Measurements from ENCODE around the gene DEFB129.

Gene DEFB129

DNA sequence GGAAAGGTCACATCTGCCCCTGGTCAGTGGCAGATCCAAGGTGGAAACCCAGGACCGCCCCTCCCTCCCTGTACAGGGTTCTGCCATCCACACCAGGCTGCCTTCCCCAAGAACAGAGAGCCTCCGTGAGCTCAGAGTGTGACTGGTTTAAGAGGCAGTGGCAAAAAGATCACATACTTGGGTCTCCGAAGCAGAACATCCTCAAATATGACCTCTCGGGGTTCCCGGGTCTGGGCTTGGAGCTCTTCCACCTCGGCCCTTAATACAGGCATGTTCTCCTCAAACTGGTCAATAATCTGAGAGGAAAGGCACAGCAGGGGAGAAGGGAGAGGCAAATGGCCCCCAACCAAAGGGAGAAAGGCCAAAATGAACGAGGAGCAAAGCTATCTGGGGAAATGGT, 48.7 kb downstream of the DEFB129 start:
- peaks cover 4% of the 10 kb centered on the region for H3K4me1 ChIP-seq (ENCODE audit: insufficient read depth, insufficient read length)
- H3K9ac ChIP-seq (ENCODE audit: insufficient read length, low read depth) = no peak overlapping the region
- H3K9me3 ChIP-seq (ENCODE audit: insufficient read depth, low read length) = no peaks in the 10 kb centered on the region
- TF ChIP-seq SUZ12 (IDR thresholded peaks at IDR 0.05; ENCODE audit: extremely low read depth, insufficient read depth, insufficient read length) (no peak), ZNF274 (IDR thresholded peaks at IDR 0.05; ENCODE audit: low read depth, low read length) (no peak), YY1 (IDR thresholded peaks at IDR 0.05; ENCODE audit: insufficient read depth, insufficient read length) (no peak)
- peaks cover 9% of the 10 kb centered on the region for H3K36me3 ChIP-seq (ENCODE audit: insufficient read depth, insufficient read length, low read length)
- no peak for DNase-seq (ENCODE audit: low read depth, low spot score)
- no peaks in the 10 kb centered on the region for H3K27me3 ChIP-seq (ENCODE audit: insufficient read depth, insufficient read length)
- no peak overlapping the region for H3K4me3 ChIP-seq (ENCODE audit: insufficient read length, low read depth)

DNA sequence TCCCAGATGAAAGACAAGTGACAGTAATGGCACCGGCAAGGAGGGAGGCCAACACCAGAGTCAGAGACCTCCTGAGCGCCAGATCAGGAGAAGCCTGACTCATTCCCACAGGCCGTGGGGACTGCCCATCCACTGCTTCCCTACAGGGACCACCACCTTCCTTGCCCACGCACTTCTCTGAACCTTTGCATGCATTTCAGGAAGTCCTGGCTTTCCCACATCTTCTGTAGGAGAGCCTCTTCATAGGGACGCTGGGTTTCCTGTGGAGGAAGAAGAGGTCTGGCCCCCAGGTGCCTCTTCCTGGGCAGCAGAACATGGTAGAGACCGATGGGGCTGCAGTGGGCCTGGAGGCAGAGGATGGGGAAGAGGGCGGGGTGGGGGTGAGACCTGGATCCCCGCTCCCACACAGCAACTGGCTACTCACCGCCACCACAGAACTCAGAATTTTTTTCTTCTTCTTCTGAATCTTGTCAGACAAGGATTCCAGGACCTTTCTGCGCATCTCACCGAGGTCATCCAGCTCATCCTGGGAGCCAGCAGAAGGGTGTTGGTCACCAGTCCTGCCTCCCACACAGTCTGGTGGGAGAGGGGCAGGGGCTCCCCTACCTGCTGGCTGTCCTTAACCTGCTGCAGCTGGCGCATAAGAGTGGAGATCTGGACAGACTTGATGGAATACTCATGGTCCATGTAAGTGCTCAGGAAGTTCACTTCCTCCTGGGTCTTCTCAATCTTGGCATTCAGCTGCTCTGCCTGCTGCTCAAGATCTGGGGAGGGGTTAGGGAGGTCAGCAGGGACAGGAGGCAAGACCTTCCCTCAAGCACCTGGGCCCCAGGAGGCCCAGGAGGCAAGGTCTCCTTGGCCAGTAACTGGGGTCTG, 49.8 kb downstream of the DEFB129 start:
- H3K9ac ChIP-seq (ENCODE audit: insufficient read length, low read depth) = no peak overlapping the region
- H3K4me3 ChIP-seq (ENCODE audit: insufficient read length, low read depth) = no peak overlapping the region
- no peak for DNase-seq (ENCODE audit: low read depth, low spot score)
- peaks cover 9% of the 10 kb centered on the region for H3K36me3 ChIP-seq (ENCODE audit: insufficient read depth, insufficient read length, low read length)
- no peaks in the 10 kb centered on the region for H3K27me3 ChIP-seq (ENCODE audit: insufficient read depth, insufficient read length)
- TF ChIP-seq YY1 (IDR thresholded peaks at IDR 0.05; ENCODE audit: insufficient read depth, insufficient read length) = no peak
- no peak for TF ChIP-seq SUZ12 (IDR thresholded peaks at IDR 0.05; ENCODE audit: extremely low read depth, insufficient read depth, insufficient read length)
- no peak for TF ChIP-seq ZNF274 (IDR thresholded peaks at IDR 0.05; ENCODE audit: low read depth, low read length)
- peaks cover 4% of the 10 kb centered on the region for H3K4me1 ChIP-seq (ENCODE audit: insufficient read depth, insufficient read length)
- no peaks in the 10 kb centered on the region for H3K9me3 ChIP-seq (ENCODE audit: insufficient read depth, low read length)

DNA sequence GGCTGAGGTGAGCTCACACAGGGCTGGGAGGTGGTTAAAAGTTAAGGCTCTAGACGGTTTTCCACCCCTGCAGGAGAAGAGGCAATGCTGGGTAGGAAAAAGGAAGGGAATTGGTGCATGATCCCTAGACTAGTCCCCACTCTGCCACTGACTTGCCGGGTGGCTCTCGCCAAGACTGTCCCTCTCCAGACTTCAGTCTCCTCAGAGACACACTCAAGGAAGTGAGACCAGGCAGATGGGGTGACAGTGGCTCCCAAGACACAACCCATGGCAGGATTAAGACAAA, 50.4 kb downstream of the DEFB129 start:
- no peak for TF ChIP-seq ZNF274 (IDR thresholded peaks at IDR 0.05; ENCODE audit: low read depth, low read length)
- no peak for TF ChIP-seq YY1 (IDR thresholded peaks at IDR 0.05; ENCODE audit: insufficient read depth, insufficient read length)
- TF ChIP-seq SUZ12 (IDR thresholded peaks at IDR 0.05; ENCODE audit: extremely low read depth, insufficient read depth, insufficient read length) = no peak
- DNase-seq (ENCODE audit: low read depth, low spot score) = no peak
- peaks cover 9% of the 10 kb centered on the region for H3K36me3 ChIP-seq (ENCODE audit: insufficient read depth, insufficient read length, low read length)
- no peak overlapping the region for H3K4me3 ChIP-seq (ENCODE audit: insufficient read length, low read depth)
- no peaks in the 10 kb centered on the region for H3K27me3 ChIP-seq (ENCODE audit: insufficient read depth, insufficient read length)
- H3K9ac ChIP-seq (ENCODE audit: insufficient read length, low read depth) = no peak overlapping the region
- H3K4me1 ChIP-seq (ENCODE audit: insufficient read depth, insufficient read length) = peaks cover 4% of the 10 kb centered on the region
- H3K9me3 ChIP-seq (ENCODE audit: insufficient read depth, low read length) = no peaks in the 10 kb centered on the region

DNA sequence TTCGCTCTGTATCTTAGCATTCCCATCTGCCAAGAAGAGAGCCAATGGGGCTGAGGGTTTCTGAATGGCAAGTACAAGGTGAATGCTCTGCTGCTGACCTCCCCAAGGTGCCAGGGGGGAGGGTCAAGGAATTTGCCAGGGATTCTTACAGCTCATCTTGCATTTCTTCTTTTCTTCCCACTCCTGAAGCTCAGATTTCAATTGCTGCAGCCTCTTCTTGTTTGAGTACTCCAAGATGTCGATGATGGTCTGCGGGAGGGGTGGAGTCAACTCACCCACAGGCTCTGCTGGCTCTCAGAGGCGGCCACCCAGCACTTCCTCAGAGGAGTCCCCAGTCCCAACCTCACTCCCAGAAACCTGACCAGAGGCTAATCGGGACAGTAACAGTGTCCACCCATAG, 51.1 kb downstream of the DEFB129 start:
- TF ChIP-seq SUZ12 (IDR thresholded peaks at IDR 0.05; ENCODE audit: extremely low read depth, insufficient read depth, insufficient read length) (no peak), YY1 (IDR thresholded peaks at IDR 0.05; ENCODE audit: insufficient read depth, insufficient read length) (no peak), ZNF274 (IDR thresholded peaks at IDR 0.05; ENCODE audit: low read depth, low read length) (no peak)
- Histone ChIP-seq H3K4me3 (ENCODE audit: insufficient read length, low read depth) (no peak overlapping the region), H3K4me1 (ENCODE audit: insufficient read depth, insufficient read length) (peaks cover 4% of the 10 kb centered on the region), H3K36me3 (ENCODE audit: insufficient read depth, insufficient read length, low read length) (peaks cover 9% of the 10 kb centered on the region), H3K27me3 (ENCODE audit: insufficient read depth, insufficient read length) (no peaks in the 10 kb centered on the region), H3K9me3 (ENCODE audit: insufficient read depth, low read length) (no peaks in the 10 kb centered on the region), H3K9ac (ENCODE audit: insufficient read length, low read depth) (no peak overlapping the region)
- no peak for DNase-seq (ENCODE audit: low read depth, low spot score)

DNA sequence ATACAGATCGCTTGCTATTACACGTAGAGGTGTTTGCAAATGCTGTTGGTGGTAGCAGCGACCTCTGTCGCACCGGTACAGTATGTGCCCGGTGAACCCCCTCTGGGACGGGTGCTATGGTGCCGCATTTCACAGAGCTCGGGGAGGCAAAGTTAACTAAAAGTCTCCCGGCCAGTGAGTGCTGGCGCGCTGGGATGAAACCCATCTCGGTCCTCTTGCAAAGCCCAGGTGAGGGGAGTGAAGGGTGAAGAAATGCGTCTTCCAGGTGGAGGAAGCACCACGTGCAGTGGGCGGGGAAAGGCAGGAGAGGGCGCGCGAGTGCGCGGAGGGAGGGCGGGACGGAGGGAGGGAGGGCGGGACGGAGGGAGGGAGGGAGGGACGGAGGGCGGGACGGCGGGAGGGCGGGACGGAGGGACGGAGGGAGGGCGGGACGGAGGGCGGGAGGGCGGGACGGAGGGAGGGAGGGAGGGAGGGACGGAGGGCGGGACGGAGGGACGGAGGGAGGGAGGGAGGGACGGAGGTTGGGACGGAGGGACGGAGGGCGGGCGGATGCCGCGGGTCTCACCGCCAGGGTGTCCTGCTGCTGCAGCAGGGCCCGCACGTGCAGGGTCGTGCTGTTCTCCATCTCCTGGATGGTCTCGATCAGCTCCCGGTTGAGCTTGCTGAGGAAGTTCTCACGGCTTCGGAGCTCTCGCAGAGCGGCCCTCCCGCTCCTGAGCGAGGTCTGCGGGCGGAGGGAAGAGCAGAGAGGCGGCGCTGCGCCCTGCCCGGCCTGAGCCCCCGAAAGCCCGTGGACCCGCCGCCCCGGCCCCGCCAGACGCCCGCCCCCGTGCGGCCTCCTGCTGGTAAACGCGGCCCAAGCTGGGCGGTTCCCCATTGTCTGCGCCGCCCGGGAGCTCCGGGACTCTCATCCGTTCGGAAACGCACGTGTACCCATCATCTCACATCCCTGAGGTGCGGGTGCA, 51.8 kb downstream of the DEFB129 start:
- no peak for DNase-seq (ENCODE audit: low read depth, low spot score)
- Histone ChIP-seq H3K4me3 (ENCODE audit: insufficient read length, low read depth) (no peak overlapping the region), H3K9ac (ENCODE audit: insufficient read length, low read depth) (no peak overlapping the region)

More for the DNA sequence above, 51.8 kb downstream of the DEFB129 start:
- H3K4me1 ChIP-seq (ENCODE audit: insufficient read depth, insufficient read length) = peaks cover 4% of the 10 kb centered on the region
- TF ChIP-seq SUZ12 (IDR thresholded peaks at IDR 0.05; ENCODE audit: extremely low read depth, insufficient read depth, insufficient read length) = no peak
- TF ChIP-seq YY1 (IDR thresholded peaks at IDR 0.05; ENCODE audit: insufficient read depth, insufficient read length) = no peak
- no peak for TF ChIP-seq ZNF274 (IDR thresholded peaks at IDR 0.05; ENCODE audit: low read depth, low read length)
- no peaks in the 10 kb centered on the region for H3K9me3 ChIP-seq (ENCODE audit: insufficient read depth, low read length)
- H3K27me3 ChIP-seq (ENCODE audit: insufficient read depth, insufficient read length) = no peaks in the 10 kb centered on the region
- H3K36me3 ChIP-seq (ENCODE audit: insufficient read depth, insufficient read length, low read length) = peaks cover 9% of the 10 kb centered on the region
